Loucy (cell line): ENCODE data around the gene COMMD2.

Experiments
- H2AFZ ChIP-seq: fragments of 200-600 bp; sonication (generic); 2 replicates; pipeline ENCODE4 v1.6.0; 2016; ENCODE audit warnings: antibody characterized with exemption, mild to moderate bottlenecking, low read length, moderate library complexity
- H3F3A ChIP-seq: fragments of 200-600 bp; 2 replicates; pipeline ENCODE4 v1.6.0; 2016; ENCODE audit warnings: antibody characterized with exemption, low read depth, mild to moderate bottlenecking
- H3K27me3 ChIP-seq: fragments of 200-600 bp; sonication (generic); 2 replicates; pipeline ENCODE4 v1.6.1; 2014; ENCODE audit warnings: low read length, mild to moderate bottlenecking; ENCODE audit not compliant: insufficient read depth, poor library complexity, severe bottlenecking
- H3K36me3 ChIP-seq: fragments of 200-600 bp; sonication (generic); 2 replicates; pipeline ENCODE4 v1.6.1; 2016; ENCODE audit warnings: low read length; ENCODE audit not compliant: insufficient read depth
- H3K4me1 ChIP-seq: fragments of 200-600 bp; sonication (generic); 2 replicates; pipeline ENCODE4 v1.5.1; 2014; ENCODE audit warnings: low read length, mild to moderate bottlenecking; ENCODE audit not compliant: insufficient read depth, poor library complexity, severe bottlenecking
- H3K4me2 ChIP-seq: fragments of 200-600 bp; sonication (generic); 2 replicates; pipeline ENCODE4 v1.6.0; 2014; ENCODE audit warnings: antibody characterized with exemption, low read length, low read depth, mild to moderate bottlenecking; ENCODE audit not compliant: poor library complexity, severe bottlenecking
- H3K4me3 ChIP-seq: fragments of 200-600 bp; sonication (generic); 2 replicates; pipeline ENCODE4 v1.5.1; 2014; ENCODE audit warnings: low read length, mild to moderate bottlenecking, mixed read lengths; ENCODE audit not compliant: poor library complexity, severe bottlenecking
- H3K79me2 ChIP-seq: fragments of 200-600 bp; sonication (generic); 2 replicates; pipeline ENCODE4 v1.6.1; 2014; ENCODE audit warnings: low read length; ENCODE audit not compliant: insufficient read depth
- H3K9ac ChIP-seq: fragments of 200-600 bp; sonication (generic); 2 replicates; pipeline ENCODE4 v1.6.0; 2014; ENCODE audit warnings: mild to moderate bottlenecking, low read depth, low read length, moderate library complexity; ENCODE audit not compliant: poor library complexity, severe bottlenecking
- H3K9me2 ChIP-seq: fragments of 200-600 bp; sonication (generic); replicated peaks from 2 replicates; pipeline ENCODE4 v1.6.1; 2016; ENCODE audit warnings: low read depth, low read length, mixed read lengths
- H3K9me3 ChIP-seq: fragments of 200-600 bp; sonication (generic); 2 replicates; pipeline ENCODE4 v1.6.1; 2014; ENCODE audit warnings: mild to moderate bottlenecking, antibody characterized with exemption, low read length, low read depth; ENCODE audit not compliant: insufficient read depth
- H4K20me1 ChIP-seq: fragments of 200-600 bp; sonication (generic); 2 replicates; pipeline ENCODE4 v1.6.0; 2014; ENCODE audit warnings: antibody characterized with exemption, low read length, mild to moderate bottlenecking; ENCODE audit not compliant: insufficient read depth, poor library complexity, severe bottlenecking
- CTCF ChIP-seq: fragments of 200-600 bp; sonication (generic); conservative IDR thresholded peaks from 2 replicates; pipeline ENCODE4 v1.5.1; 2014; ENCODE audit warnings: mild to moderate bottlenecking, antibody characterized with exemption, low read length
- EZH2phosphoT487 ChIP-seq: fragments of 200-600 bp; IDR thresholded peaks from 2 replicates; pipeline ENCODE4 v1.6.1; 2018; ENCODE audit warnings: antibody characterized with exemption, mild to moderate bottlenecking, moderate library complexity, borderline replicate concordance

COMMD2 gene

GRCh38 chr3:149800693-149801092, 48.4 kb upstream of the COMMD2 start:
- no peak overlapping the region for H3K9ac ChIP-seq
- no peaks in the 10 kb centered on the region for H3K9me2 ChIP-seq
- H4K20me1 ChIP-seq: no peaks in the 10 kb centered on the region
- H3K79me2 ChIP-seq: no peaks in the 10 kb centered on the region
- H3K36me3 ChIP-seq: no peaks in the 10 kb centered on the region
- H3K4me1 ChIP-seq: no peaks in the 10 kb centered on the region
- no peak overlapping the region for H3K4me3 ChIP-seq
- no peaks in the 10 kb centered on the region for H3K27me3 ChIP-seq
- no peak overlapping the region for H2AFZ ChIP-seq
- no peaks in the 10 kb centered on the region for H3K9me3 ChIP-seq
- no peak for TF ChIP-seq CTCF
- no peak overlapping the region for H3K4me2 ChIP-seq
- H3F3A ChIP-seq: no peaks in the 10 kb centered on the region

- H3F3A ChIP-seq: no peaks in the 10 kb centered on the region
- H2AFZ ChIP-seq: no peak overlapping the region
- no peak for TF ChIP-seq CTCF
- TF ChIP-seq EZH2phosphoT487: no peak
These were observed 43.7 kb upstream of the COMMD2 start for GRCh38 chr3:149796026-149796425.

GRCh38 chr3:149792452-149793270, 40.4 kb upstream of the COMMD2 start, which contains the start of gene ANKUB1:
Gene ANKUB1 (minus strand): TSS chr3:149792554. CDS start chr3:149792366, 188 bp downstream.
- Histone ChIP-seq H3F3A (no peaks in the 10 kb centered on the region), H3K4me2 (no peak within 1 kb of the TSS), H3K79me2 (no peaks in the 10 kb centered on the region), H4K20me1 (no peaks in the 10 kb centered on the region), H3K27me3 (no peaks in the 10 kb centered on the region), H3K4me3 (no peak within 1 kb of the TSS), H3K9me2 (no peaks in the 10 kb centered on the region), H2AFZ (no peak within 1 kb of the TSS), H3K9ac (no peak within 1 kb of the TSS), H3K4me1 (no peaks in the 10 kb centered on the region), H3K9me3 (no peaks in the 10 kb centered on the region), H3K36me3 (no peaks in the 10 kb centered on the region)
- TF ChIP-seq EZH2phosphoT487 (no peak), CTCF (no peak)

More at GRCh38 chr3:149796026-149796425, 43.7 kb upstream of the COMMD2 start:
- Histone ChIP-seq H3K9me3 (no peaks in the 10 kb centered on the region), H3K79me2 (no peaks in the 10 kb centered on the region), H3K4me3 (no peak overlapping the region), H3K9me2 (no peaks in the 10 kb centered on the region), H3K36me3 (no peaks in the 10 kb centered on the region), H4K20me1 (no peaks in the 10 kb centered on the region), H3K9ac (no peak overlapping the region), H3K4me1 (no peaks in the 10 kb centered on the region), H3K4me2 (no peak overlapping the region), H3K27me3 (no peaks in the 10 kb centered on the region)
